Mesenchymal stem cell (in vitro differentiated cells and primary cell): Measurements from ENCODE around the gene KCNE4.

ENCODE experiments used
- DNase-seq: peaks from one replicate; pipeline ENCODE4 v3.0.0-alpha.2; 2013
- H2AFZ ChIP-seq: one replicate; pipeline ENCODE4 v1.6.1; 2013; ENCODE audit warnings: low read depth, mild to moderate bottlenecking, control low read depth, inconsistent platforms, low read length, moderate library complexity
- H2AK5ac ChIP-seq: 2 replicates; pipeline ENCODE4 v1.6.1; 2013; ENCODE audit warnings: low read length, moderate library complexity, mild to moderate bottlenecking, inconsistent platforms; ENCODE audit not compliant: severe bottlenecking
- H2BK120ac ChIP-seq: one replicate; pipeline ENCODE4 v1.6.1; 2013; ENCODE audit warnings: low read depth, mild to moderate bottlenecking, inconsistent platforms, low read length, moderate library complexity
- H2BK12ac ChIP-seq, 2 experiments: one replicate each; pipeline ENCODE4 v1.6.1; 2013; ENCODE audit warnings: inconsistent platforms in 2 of 2, low read length in 2 of 2, mild to moderate bottlenecking in 2 of 2, moderate library complexity in 2 of 2, control low read depth in 1 of 2
- H2BK15ac ChIP-seq: one replicate; pipeline ENCODE4 v1.6.1; 2013; ENCODE audit warnings: mild to moderate bottlenecking, low read depth, inconsistent platforms; ENCODE audit not compliant: poor library complexity, severe bottlenecking
- H2BK5ac ChIP-seq: 2 replicates; pipeline ENCODE4 v1.6.1; 2013; ENCODE audit warnings: low read depth, mild to moderate bottlenecking, low read length, control low read depth, inconsistent platforms; ENCODE audit not compliant: poor library complexity, severe bottlenecking
- H3K14ac ChIP-seq, 2 experiments: one replicate each; pipeline ENCODE4 v1.6.1; 2013; ENCODE audit warnings: inconsistent platforms in 2 of 2, low read length in 2 of 2, control low read depth in 1 of 2, mild to moderate bottlenecking in 1 of 2, moderate library complexity in 1 of 2
- H3K18ac ChIP-seq, 2 experiments: one replicate each; pipeline ENCODE4 v1.6.1; 2013; ENCODE audit warnings: inconsistent platforms in 2 of 2, low read length in 2 of 2, control low read depth in 1 of 2, low read depth in 1 of 2, mild to moderate bottlenecking in 1 of 2
- H3K23ac ChIP-seq, 2 experiments: one replicate each; pipeline ENCODE4 v1.6.1; 2013; ENCODE audit warnings: inconsistent platforms in 2 of 2, low read length in 2 of 2, mild to moderate bottlenecking in 2 of 2, moderate library complexity in 2 of 2, control low read depth in 1 of 2
- H3K27ac ChIP-seq: 2 replicates; pipeline ENCODE4 v1.5.1; 2013; ENCODE audit warnings: mild to moderate bottlenecking, moderate library complexity, low read length, control low read depth, inconsistent platforms; ENCODE audit not compliant: poor library complexity, severe bottlenecking
- H3K27me3 ChIP-seq, 2 experiments: 2 replicates each; pipeline versions ENCODE4 v1.6.1 to v1.7.0; 2013; ENCODE audit warnings: low read length in 2 of 2, mild to moderate bottlenecking in 2 of 2, moderate library complexity in 2 of 2, control low read depth in 1 of 2, inconsistent platforms in 1 of 2; ENCODE audit not compliant: control insufficient read depth in 1 of 2, insufficient read depth in 1 of 2
- H3K36me3 ChIP-seq, 2 experiments: 2 replicates each; pipeline versions ENCODE4 v1.6.1 to v1.7.0; 2013; ENCODE audit warnings: low read length in 2 of 2, control low read depth in 1 of 2, inconsistent platforms in 1 of 2, low read depth in 1 of 2, mild to moderate bottlenecking in 1 of 2; ENCODE audit not compliant: insufficient read depth in 2 of 2, control insufficient read depth in 1 of 2
- H3K4ac ChIP-seq, 2 experiments: one replicate each; pipeline ENCODE4 v1.6.1; 2013; ENCODE audit warnings: inconsistent platforms in 2 of 2, low read length in 2 of 2, mild to moderate bottlenecking in 2 of 2, moderate library complexity in 2 of 2, control low read depth in 1 of 2, low read depth in 1 of 2
- H3K4me1 ChIP-seq: 2 replicates; pipeline ENCODE4 v1.6.1; 2013; ENCODE audit warnings: low read depth, low read length, control low read depth; ENCODE audit not compliant: control insufficient read depth, insufficient read depth
- H3K4me2 ChIP-seq: 2 replicates; pipeline ENCODE4 v1.6.1; 2013; ENCODE audit warnings: low read length, mild to moderate bottlenecking, inconsistent platforms; ENCODE audit not compliant: poor library complexity, severe bottlenecking
- H3K4me3 ChIP-seq, 2 experiments: 2 replicates each; pipeline versions ENCODE4 v1.5.1 to v1.7.0; 2013; ENCODE audit warnings: low read length in 2 of 2, mild to moderate bottlenecking in 2 of 2, control low read depth in 1 of 2, low read depth in 1 of 2; ENCODE audit not compliant: insufficient read depth in 1 of 2
- H3K79me1 ChIP-seq: replicated peaks from 2 replicates; pipeline ENCODE4 v1.6.1; 2013; ENCODE audit warnings: mild to moderate bottlenecking, control low read depth, low read length, inconsistent platforms; ENCODE audit not compliant: poor library complexity, severe bottlenecking
- H3K9ac ChIP-seq: 2 replicates; pipeline ENCODE4 v1.7.0; 2013; ENCODE audit warnings: mild to moderate bottlenecking, low read length, moderate library complexity
- H3K9me3 ChIP-seq: 2 replicates; pipeline ENCODE4 v1.7.0; 2013; ENCODE audit warnings: mild to moderate bottlenecking, low read length; ENCODE audit not compliant: control insufficient read depth
- H4K8ac ChIP-seq: one replicate; pipeline ENCODE4 v1.6.1; 2013; ENCODE audit warnings: inconsistent platforms, mild to moderate bottlenecking, low read length, moderate library complexity
- H4K91ac ChIP-seq: one replicate; pipeline ENCODE4 v1.6.1; 2013; ENCODE audit warnings: mild to moderate bottlenecking, low read length, inconsistent platforms
- WGBS: methylation state at CpG from one replicate; pipeline ENCODE4 v1.1.7; 2013; ENCODE audit warnings: mixed read lengths; 5-methylcytosine and 5-hydroxymethylcytosine counted together

KCNE4 gene

DNA sequence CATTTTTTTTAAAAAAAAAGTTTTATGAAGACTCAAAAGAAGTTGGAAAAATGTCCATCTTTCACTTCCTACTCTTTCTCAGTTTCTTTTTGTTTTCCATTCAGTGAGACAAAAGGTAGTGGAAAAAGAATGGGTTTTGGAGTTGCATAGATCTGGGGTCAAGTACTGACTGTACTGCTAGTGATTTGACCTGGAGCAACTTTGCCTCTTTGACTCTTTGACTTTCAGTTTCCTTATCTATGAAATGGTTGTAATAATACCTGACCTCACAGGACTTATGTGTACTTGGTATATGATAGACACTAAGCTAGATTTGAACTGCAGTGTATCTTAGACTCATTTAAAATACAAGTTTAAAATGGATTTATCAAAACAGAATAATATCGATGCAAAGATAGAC lies 3.5 kb upstream of the KCNE4 start:
- Histone ChIP-seq H2BK120ac (no peak overlapping the region), H3K14ac (no peak overlapping the region), H3K4me2 (no peak overlapping the region), H3K4me1 (peaks cover 5% of the 10 kb centered on the region), H3K23ac (no peak overlapping the region), H3K4ac (no peak overlapping the region), H3K18ac (no peak overlapping the region), H3K27ac (no peak overlapping the region), H3K4me3 (no peak overlapping the region), H3K27me3 (no peaks in the 10 kb centered on the region), H4K8ac (no peak overlapping the region), H2AFZ (no peak overlapping the region), H3K36me3 (no peaks in the 10 kb centered on the region), H2BK15ac (no peak overlapping the region), H2AK5ac (no peak overlapping the region), H2BK12ac (no peak overlapping the region), H2BK5ac (no peak overlapping the region), H4K91ac (no peak overlapping the region), H3K79me1 (no peaks in the 10 kb centered on the region), H3K9me3 (no peaks in the 10 kb centered on the region), H3K9ac (no peak overlapping the region)
- no CpG with 5 or more reads among the region's 1 CpG for WGBS
- no peak for DNase-seq

DNA sequence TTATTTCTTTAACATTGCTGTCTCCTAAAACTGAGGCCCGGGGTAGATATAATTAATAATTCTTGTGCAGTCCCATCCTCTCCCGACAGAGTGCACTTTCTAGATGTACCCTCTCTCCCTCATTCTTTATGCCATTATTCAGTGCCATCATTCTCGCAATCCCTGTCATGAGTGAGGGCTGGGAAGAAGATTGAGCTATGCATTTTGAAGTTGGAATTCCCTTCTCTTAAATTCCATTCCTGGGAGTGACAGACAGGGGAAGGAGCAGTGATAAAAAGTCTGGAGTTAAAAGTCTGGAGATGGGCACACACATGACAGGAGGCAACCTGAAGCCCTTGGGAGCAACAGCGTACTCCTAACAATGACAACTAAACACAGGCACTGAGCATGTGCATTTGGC lies 2.6 kb upstream of the KCNE4 start:
- Histone ChIP-seq H2BK120ac (no peak overlapping the region), H3K18ac (peak overlapping the region in 1 of 2 experiments; percentile 77), H4K91ac (no peak overlapping the region), H2AFZ (no peak overlapping the region), H3K27me3 (no peaks in the 10 kb centered on the region), H3K4ac (peak overlapping the region in 1 of 2 experiments; percentile 11), H3K4me3 (no peak overlapping the region), H2AK5ac (no peak overlapping the region), H2BK12ac (peak overlapping the region in 1 of 2 experiments; percentile 29), H3K4me1 (peaks cover 7% of the 10 kb centered on the region), H3K14ac (no peak overlapping the region), H3K36me3 (no peaks in the 10 kb centered on the region), H2BK15ac (no peak overlapping the region), H3K9ac (no peak overlapping the region), H4K8ac (no peak overlapping the region), H3K9me3 (no peaks in the 10 kb centered on the region), H2BK5ac (no peak overlapping the region), H3K79me1 (no peaks in the 10 kb centered on the region), H3K23ac (no peak overlapping the region), H3K27ac (no peak overlapping the region), H3K4me2 (no peak overlapping the region)
- 100% methylated on average over 2 of the region's 4 CpGs for WGBS
- DNase-seq, result no peak

DNA sequence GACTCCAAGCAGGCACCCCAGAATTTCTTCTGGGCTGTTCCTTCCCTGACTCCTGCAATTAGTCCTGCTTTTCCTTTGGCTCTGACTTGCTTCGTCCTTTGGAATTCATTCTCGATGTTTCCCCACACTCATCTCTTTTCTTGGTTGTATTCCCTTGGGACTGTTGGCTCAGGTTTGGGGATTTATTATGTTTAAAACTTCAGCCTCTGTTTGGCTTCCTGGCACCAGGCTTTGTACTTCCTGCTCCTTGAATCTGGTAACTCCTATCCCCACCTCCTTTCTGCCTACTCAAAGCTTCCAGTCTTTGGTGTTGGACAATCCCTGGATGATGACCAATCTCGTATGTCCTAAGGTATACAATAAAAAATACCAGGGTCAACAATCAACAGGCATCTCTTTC lies 1.8 kb upstream of the KCNE4 start:
- no peak overlapping the region for H3K9ac ChIP-seq
- H2BK12ac ChIP-seq, result peak overlapping the region in 1 of 2 experiments; percentile 69
- H3K4me3 ChIP-seq, result no peak overlapping the region
- no peak overlapping the region for H3K23ac ChIP-seq
- H4K8ac ChIP-seq, result no peak overlapping the region
- DNase-seq, result no peak
- no peaks in the 10 kb centered on the region for H3K36me3 ChIP-seq
- H2AFZ ChIP-seq, result no peak overlapping the region
- no peak overlapping the region for H2BK15ac ChIP-seq
- H2BK5ac ChIP-seq, result no peak overlapping the region
- no peak overlapping the region for H2AK5ac ChIP-seq
- H3K14ac ChIP-seq, result no peak overlapping the region
- no peak overlapping the region for H3K18ac ChIP-seq
- no peak overlapping the region for H3K4me2 ChIP-seq
- no peaks in the 10 kb centered on the region for H3K9me3 ChIP-seq
- no peak overlapping the region for H3K4ac ChIP-seq
- H3K79me1 ChIP-seq, result no peaks in the 10 kb centered on the region
- H4K91ac ChIP-seq, result no peak overlapping the region
- 71% methylated on average over 1 of the region's 3 CpGs for WGBS
- peaks cover 7% of the 10 kb centered on the region for H3K4me1 ChIP-seq
- peak overlapping the region; percentile 52 for H2BK120ac ChIP-seq
- H3K27ac ChIP-seq, result no peak overlapping the region
- H3K27me3 ChIP-seq, result no peaks in the 10 kb centered on the region

DNA sequence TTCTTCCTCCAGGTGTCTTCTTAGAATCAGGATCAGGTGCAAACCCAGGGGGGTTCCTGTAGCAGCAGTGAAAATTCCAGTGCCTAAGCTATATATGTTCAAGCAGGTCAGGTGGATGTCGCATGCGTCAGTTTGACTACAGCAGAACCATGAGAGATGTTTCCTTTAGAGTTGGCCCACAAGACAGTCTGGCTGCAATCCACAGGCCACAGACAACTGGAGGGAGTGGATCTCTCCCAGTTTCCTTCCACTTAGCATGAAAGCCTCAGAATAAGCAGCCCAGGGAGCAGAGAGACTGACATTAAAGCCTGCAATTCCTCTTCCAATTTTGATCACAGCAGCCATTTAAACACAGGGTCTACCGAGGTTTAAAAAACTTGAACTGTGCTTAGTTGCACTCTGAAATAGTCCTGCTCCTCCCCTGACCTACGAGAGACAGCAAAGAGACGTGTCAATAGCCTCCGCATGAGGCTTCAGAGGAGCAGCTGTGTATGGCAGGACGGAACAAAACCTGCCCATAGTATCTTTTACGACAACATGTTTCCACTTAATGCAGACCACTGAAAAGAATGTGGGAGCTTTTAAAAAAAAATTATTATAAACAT lies 988 bp upstream of the KCNE4 start:
- peak overlapping the region; percentile 58 to 86 for H3K18ac ChIP-seq
- no peaks in the 10 kb centered on the region for H3K9me3 ChIP-seq
- no peak overlapping the region for H2BK5ac ChIP-seq
- H2AFZ ChIP-seq, result no peak overlapping the region
- H2BK120ac ChIP-seq, result peak overlapping the region; percentile 54
- peak overlapping the region in 1 of 2 experiments; percentile 85 for H3K4me3 ChIP-seq
- H3K4me2 ChIP-seq, result no peak overlapping the region
- no peak overlapping the region for H3K23ac ChIP-seq
- peak; percentile 67 for DNase-seq
- no peaks in the 10 kb centered on the region for H3K79me1 ChIP-seq
- no peak overlapping the region for H3K14ac ChIP-seq
- peak overlapping the region; percentile 57 to 68 for H3K4ac ChIP-seq
- peak overlapping the region; percentile 83 for H3K9ac ChIP-seq
- peak overlapping the region; percentile 80 for H4K91ac ChIP-seq
- peaks cover 8% of the 10 kb centered on the region for H3K4me1 ChIP-seq
- H4K8ac ChIP-seq, result peak overlapping the region; percentile 73
- H2BK12ac ChIP-seq, result peak overlapping the region; percentile 69 to 89
- no peak overlapping the region for H3K27ac ChIP-seq
- H3K36me3 ChIP-seq, result no peaks in the 10 kb centered on the region
- no peak overlapping the region for H2AK5ac ChIP-seq
- no peaks in the 10 kb centered on the region for H3K27me3 ChIP-seq
- peak overlapping the region; percentile 64 for H2BK15ac ChIP-seq
- 77% methylated on average over 5 of the region's 8 CpGs for WGBS
